ENCODE data around the gene SETMAR. TPM values are rescaled to one million over a fixed set of nuclear protein-coding genes. Genes with fewer than 3 reads are reported as not detected.
"Not testable (repeated sequence)": the region's sequence is repeated elsewhere in the genome, so short reads cannot be mapped to it uniquely, and the experiment has no call there.

The SETMAR gene
- total and polyA plus RNA-seq, 4 donors: 4.5 to 9.7 (median 5.8) TPM

- Histone ChIP-seq H3K27me3 (ENCODE audit: control insufficient read depth in 4 of 4, insufficient read depth in 4 of 4, low read length in 3 of 4) (no peaks in the 10 kb centered on the region), H3K9ac (ENCODE audit: low read depth in 1 of 2, low read length in 2 of 2) (no peak overlapping the region), H3K9me3 (ENCODE audit: control insufficient read depth in 4 of 4, low read length in 3 of 4) (no peaks in the 10 kb centered on the region), H3K4me1 (ENCODE audit: control insufficient read depth in 4 of 4, insufficient read depth in 4 of 4, low read length in 3 of 4) (peaks cover 8 to 18% (median 12%) of the 10 kb centered on the region in 4 donors), H3K36me3 (ENCODE audit: control insufficient read depth in 4 of 4, insufficient read depth in 3 of 4, low read depth in 1 of 4, low read length in 3 of 4) (no peaks in the 10 kb centered on the region), H3K4me3 (ENCODE audit: low read depth in 1 of 3, low read length in 3 of 3) (no peak overlapping the region), H3K27ac (ENCODE audit: low read depth in 1 of 2, low read length in 2 of 2) (no peak overlapping the region)
- no peak for TF ChIP-seq HNF4G (IDR thresholded peaks at IDR 0.05)
- no peak for TF ChIP-seq YY1 (IDR thresholded peaks at IDR 0.05)
- TF ChIP-seq ATF3 (IDR thresholded peaks at IDR 0.05): no peak
- no peak for TF ChIP-seq MAX (IDR thresholded peaks at IDR 0.05)
- no peak for TF ChIP-seq SP1 (IDR thresholded peaks at IDR 0.05)
- TF ChIP-seq HNF4A (conservative IDR thresholded peaks at IDR 0.05): no peak
- TF ChIP-seq NR2F2 (IDR thresholded peaks at IDR 0.05): no peak
- no peak for TF ChIP-seq REST (IDR thresholded peaks at IDR 0.05)
- 73% methylated on average over 3 of the region's 3 CpGs for WGBS
- DNase-seq (ENCODE audit: low spot score): no peak
These were observed 20.3 kb downstream of the SETMAR start for GRCh38 chr3:4323246-4324027.

GRCh38 chr3:4326868-4327267 is 23.7 kb downstream of the SETMAR start:
- no peak overlapping the region for H3K9ac ChIP-seq (ENCODE audit: low read depth in 1 of 2, low read length in 2 of 2)
- no peak overlapping the region for H3K4me3 ChIP-seq (ENCODE audit: low read depth in 1 of 3, low read length in 3 of 3)
- no peak for DNase-seq (ENCODE audit: low spot score)
- no peak for TF ChIP-seq HNF4G (IDR thresholded peaks at IDR 0.05)
- TF ChIP-seq FOXA1 (IDR thresholded peaks at IDR 0.05): no peak
- TF ChIP-seq ZBTB33 (IDR thresholded peaks at IDR 0.05): no peak
- no peak for TF ChIP-seq NR2F2 (IDR thresholded peaks at IDR 0.05)
- TF ChIP-seq GABPA (IDR thresholded peaks at IDR 0.05 in 1 of 2, conservative IDR thresholded peaks at IDR 0.05 in 1 of 2): no peak
- no peaks in the 10 kb centered on the region for H3K9me3 ChIP-seq (ENCODE audit: control insufficient read depth in 4 of 4, low read length in 3 of 4)
- H3K27ac ChIP-seq (ENCODE audit: low read depth in 1 of 2, low read length in 2 of 2): no peak overlapping the region
- no peaks in the 10 kb centered on the region for H3K27me3 ChIP-seq (ENCODE audit: control insufficient read depth in 4 of 4, insufficient read depth in 4 of 4, low read length in 3 of 4)
- peaks cover 13 to 21% (median 16%) of the 10 kb centered on the region in 4 donors for H3K4me1 ChIP-seq (ENCODE audit: control insufficient read depth in 4 of 4, insufficient read depth in 4 of 4, low read length in 3 of 4)
- 97% methylated on average over 1 of the region's 1 CpG for WGBS
- no peaks in the 10 kb centered on the region for H3K36me3 ChIP-seq (ENCODE audit: control insufficient read depth in 4 of 4, insufficient read depth in 3 of 4, low read depth in 1 of 4, low read length in 3 of 4)

- TF ChIP-seq RXRA (IDR thresholded peaks at IDR 0.05): peak; percentile 55 to 68
- TF ChIP-seq SP1 (IDR thresholded peaks at IDR 0.05): peak; percentile 34
- TF ChIP-seq HNF4A (conservative IDR thresholded peaks at IDR 0.05): peak; percentile 56 to 66
- H3K27me3 ChIP-seq (ENCODE audit: control insufficient read depth in 4 of 4, insufficient read depth in 4 of 4, low read length in 3 of 4); H3K36me3 ChIP-seq (ENCODE audit: control insufficient read depth in 4 of 4, insufficient read depth in 3 of 4, low read depth in 1 of 4, low read length in 3 of 4); DNase-seq (ENCODE audit: low spot score); H3K9ac ChIP-seq (ENCODE audit: low read depth in 1 of 2, low read length in 2 of 2); H3K27ac ChIP-seq (ENCODE audit: low read depth in 1 of 2, low read length in 2 of 2); H3K4me3 ChIP-seq (ENCODE audit: low read depth in 1 of 3, low read length in 3 of 3); H3K9me3 ChIP-seq (ENCODE audit: control insufficient read depth in 4 of 4, low read length in 3 of 4): not testable (repeated sequence)
- H3K4me1 ChIP-seq (ENCODE audit: control insufficient read depth in 4 of 4, insufficient read depth in 4 of 4, low read length in 3 of 4): peaks cover 6 to 16% (median 12%) of the 10 kb centered on the region in 4 donors
These were observed 26.6 kb downstream of the SETMAR start for GRCh38 chr3:4329806-4330205.
